IPS-11a (cell line): ENCODE data around the gene LIPC.
"Not testable (repeated sequence)": the region's sequence is repeated elsewhere in the genome, so short reads cannot be mapped to it uniquely, and the experiment has no call there.

Experiments
- H3K4me3 ChIP-seq: one replicate; pipeline ENCODE4 v1.5.1; 2013; ENCODE audit warnings: low read depth, low read length, control low read depth

LIPC gene

DNA sequence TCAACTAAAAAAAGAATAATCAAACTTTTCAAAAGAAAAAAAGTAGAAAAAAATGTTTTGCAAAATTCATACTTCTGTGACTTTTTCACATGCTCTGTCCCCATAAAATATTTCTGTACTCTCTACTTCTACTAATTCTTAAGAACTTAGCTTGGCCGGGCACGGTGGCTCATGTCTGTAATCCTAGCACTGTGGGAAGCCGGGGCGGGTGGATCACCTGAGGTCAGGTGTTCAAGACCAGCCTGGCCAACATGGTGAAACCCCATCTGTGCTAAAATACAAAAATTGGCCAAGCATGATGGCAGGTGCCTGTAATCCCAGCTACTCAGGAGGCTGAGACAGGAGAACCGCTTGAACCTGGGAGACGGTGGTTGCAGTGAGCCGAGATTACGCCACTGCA, 172.1 kb downstream of the LIPC start:
- not testable (repeated sequence) for H3K4me3 ChIP-seq

DNA sequence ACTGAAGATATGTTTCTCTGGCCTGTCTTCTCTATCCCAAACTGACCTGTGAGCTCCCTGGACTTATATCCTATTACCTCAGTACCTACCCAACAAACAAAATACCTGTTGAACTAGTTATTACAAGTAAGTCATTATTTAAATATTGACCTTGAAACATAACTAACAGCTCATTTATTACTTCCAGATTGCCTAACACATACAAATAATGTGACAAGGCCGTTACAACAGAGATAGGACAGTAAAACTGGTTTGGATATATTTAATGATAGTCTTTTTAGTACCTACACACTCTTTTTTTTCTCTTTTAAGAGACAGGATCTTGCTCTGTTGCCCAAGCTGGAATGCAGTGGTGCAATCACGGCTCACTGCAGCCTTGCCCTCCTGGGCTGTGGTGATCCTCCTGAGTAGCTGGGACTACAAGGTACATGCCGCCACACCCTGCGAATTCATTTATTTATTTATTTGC, 172.7 kb downstream of the LIPC start:
- H3K4me3 ChIP-seq: no peak overlapping the region

DNA sequence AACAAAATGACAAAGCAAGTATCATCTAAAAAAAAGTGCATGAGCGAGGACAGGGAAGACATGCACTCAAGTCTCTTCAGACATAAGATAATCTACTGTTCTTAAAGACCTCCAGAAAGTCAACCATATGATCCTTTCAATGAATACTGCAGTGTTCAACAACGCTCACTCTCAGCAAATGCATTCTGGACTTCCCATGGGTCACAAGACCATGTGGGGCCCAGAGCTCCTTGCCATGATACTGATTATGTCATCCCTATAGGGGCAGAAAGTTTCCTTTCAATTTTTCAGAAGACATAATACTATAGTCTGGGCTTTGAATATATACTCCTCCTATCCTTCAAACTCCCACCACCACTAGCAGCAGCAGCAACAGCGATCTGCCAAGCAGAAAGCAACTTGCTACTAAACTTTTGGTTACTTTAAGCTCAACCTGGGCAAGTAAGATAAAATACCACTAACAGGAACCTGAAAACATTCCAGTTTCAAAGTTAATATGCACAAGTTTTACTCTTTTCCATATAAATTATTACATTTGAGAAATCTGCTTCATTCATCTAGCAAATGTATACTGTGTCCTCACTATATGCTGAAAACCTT, 174.2 kb downstream of the LIPC start:
- H3K4me3 ChIP-seq: no peak overlapping the region

DNA sequence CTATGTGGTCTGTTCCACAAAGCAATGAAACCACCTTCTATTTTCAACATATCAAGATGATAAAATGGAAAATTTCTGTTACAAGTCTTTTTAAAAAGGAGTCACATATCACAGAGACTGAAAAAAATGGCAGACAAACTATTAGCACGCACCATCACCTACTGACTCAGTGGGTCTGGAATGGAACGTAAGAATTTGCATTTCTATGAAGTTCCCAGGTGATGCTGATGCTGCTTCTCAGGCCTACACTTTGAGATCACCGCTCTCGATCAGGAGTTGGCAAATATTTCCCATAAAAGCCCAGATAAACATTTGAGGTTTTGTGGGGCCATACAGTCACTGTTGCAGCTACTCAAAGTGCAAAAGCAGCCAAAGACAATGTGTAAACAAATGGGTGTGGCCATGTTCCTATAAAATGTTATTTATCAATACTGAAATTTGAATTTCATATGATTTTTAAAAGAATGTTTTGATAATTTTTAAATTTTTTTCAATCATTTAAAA, 174.8 kb downstream of the LIPC start:
- H3K4me3 ChIP-seq: no peak overlapping the region

DNA sequence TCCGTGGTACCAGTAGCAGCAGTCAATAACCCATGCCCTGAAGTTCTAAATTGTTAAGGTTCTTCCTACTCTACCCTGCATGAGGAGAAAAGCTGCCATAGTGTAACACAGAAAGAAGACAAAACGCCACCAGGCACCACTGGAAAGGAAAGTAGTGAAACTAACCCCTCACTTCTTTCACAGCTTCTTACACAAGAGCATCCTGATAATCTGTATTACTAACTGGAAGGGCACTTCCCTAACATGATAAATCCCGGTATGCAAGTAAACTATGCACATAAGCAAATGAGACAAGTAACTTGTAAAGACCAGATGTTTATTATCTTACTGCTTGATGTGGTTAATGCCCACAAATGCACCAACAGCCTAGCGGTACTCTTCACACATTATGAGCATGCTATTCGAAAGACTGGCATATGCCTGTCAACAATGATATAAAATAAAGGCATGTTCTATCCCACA, 176.4 kb downstream of the LIPC start:
- H3K4me3 ChIP-seq: no peak overlapping the region

DNA sequence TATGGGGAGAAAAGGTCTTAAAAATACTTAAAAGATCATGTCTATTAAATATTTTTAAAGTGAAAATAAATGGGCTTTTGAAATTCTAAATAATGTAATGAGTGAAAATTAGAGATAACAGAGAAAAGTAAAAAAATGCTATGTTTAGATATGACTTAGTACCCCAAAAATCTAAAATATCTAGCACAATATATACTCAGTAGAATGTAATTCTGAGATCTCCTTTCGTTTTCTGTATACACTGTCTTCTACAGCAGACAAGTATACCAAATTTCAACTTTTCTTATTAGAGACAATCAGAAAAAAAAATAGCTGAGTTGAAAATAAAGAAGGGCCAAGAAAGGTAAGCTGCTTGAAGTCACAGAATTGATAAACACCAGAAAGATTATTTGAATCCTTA, 176.9 kb downstream of the LIPC start:
- H3K4me3 ChIP-seq: no peak overlapping the region

DNA sequence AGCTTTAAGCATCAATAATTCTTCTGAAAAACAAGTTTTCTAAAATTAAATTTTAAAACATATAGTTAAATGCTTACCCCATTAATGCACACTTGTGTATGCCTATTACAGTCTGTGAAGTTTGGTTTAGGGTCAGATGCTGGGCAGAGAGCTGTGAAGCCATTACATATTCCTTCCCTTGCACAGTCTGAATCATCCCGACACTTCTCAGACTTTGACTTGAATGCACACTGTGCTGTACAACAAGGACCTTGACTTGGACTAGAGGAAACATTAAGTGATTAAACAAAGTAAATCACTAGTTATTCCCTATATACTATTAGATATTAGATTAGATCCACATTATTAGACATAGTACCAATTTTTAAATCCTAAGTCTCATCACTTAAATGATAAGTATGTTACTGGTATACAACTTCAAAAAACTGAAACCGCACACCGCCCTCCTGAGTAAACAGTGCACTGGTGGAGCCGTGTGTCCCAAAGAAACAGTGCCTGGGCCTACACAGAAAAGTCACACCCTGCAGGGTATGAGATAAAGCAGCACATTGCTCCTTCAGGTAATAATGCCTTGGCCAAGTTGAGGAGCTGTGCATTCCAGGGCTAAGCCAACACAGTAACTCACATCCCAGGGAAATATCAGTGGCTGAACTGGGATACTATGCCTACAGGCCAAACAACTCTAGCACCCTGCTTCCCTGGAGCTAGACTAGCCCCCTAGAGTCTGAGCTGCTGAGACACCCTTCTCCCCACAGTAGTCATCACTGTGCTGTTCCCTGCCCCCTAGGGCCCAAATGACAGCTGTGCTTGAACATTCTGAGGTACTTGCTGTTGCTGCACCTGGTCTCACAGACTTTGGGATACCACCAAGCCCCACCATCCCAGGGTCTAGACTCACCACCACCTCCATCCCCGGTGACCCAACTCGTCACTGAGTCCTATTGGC, 180.2 kb downstream of the LIPC start:
- H3K4me3 ChIP-seq: no peak overlapping the region

DNA sequence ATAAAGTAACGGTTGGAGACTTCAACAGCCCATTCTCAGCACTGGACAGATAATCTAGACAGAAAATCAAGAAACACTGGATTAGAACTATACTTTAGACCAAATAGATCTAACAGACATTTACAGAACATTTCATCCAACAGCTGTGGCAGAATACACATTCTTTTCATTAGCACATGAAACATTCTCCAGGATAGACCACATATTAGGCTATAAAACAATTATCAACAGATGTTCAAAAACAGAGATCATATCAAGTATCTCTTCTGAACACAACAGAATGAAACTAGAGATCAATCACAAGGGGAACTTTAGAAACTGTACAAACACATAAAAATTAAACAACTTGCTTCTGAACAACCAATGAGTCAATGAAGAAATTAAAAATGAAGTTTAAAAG, 184.4 kb downstream of the LIPC start:
- no peak overlapping the region for H3K4me3 ChIP-seq
